HG03565 (cell line): ENCODE data around the gene AP1M1.

ENCODE experiments used
- ATAC-seq: cut with Tn5 transposase; IDR thresholded peaks from one replicate; pipeline ENCODE4 v1.9.1; 2021; ENCODE audit warnings: mild to moderate bottlenecking, moderate library complexity; ENCODE audit not compliant: unreplicated experiment

Gene AP1M1

DNA sequence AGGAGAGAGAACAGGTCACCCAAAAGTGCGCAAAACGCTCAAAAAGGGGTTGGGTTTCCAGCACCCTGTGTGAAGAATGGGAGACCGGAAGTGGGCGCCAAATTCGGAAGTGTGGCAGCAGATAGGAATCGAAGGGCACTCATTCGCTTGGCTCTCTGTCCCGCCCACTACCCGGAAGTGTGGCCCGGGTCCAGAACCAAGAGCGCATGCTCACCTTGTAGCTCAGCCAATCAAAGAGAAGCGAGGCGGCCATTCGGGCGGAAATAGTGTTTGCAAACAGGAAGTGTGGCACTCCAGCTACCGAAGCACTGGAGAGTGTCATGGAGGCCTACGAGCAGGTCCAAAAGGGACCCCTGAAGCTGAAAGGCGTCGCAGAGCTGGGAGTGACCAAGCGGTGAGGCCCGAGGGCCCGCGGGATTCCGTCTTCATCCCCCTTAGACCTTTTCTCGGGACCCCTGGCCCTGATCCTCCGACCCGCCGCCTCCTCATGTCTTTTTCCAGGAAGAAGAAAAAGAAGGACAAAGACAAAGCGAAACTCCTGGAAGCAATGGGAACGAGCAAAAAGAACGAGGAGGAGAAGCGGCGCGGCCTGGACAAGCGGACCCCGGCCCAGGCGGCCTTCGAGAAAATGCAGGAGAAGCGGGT is 12.5 kb upstream of the AP1M1 start, which contains the start of gene FAM32A:
Gene FAM32A, plus strand, starts transcription at position 288 of the 645 bp plus-strand sequence. Its CDS starts 33 bp downstream, at position 321.
- ATAC-seq, result peak; percentile 87

DNA sequence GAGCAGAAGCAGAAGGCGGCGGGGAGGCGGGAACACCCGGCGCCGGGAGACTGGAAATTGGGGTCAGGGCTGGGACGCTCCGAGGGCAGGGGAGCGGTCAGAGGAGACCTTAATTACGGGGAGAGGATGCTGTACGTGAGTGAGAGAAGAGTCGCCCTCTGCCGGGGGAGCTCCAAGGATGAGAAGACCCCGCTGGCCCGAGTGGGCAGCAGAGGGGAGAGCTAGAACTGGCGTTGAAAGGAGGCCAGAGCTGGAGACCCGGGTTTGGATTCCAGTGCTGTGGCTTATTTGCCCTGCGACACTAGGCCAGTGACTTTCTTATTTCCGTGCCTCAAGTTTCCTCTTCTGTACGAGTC is 12.0 kb upstream of the AP1M1 start:
- no peak for ATAC-seq

DNA sequence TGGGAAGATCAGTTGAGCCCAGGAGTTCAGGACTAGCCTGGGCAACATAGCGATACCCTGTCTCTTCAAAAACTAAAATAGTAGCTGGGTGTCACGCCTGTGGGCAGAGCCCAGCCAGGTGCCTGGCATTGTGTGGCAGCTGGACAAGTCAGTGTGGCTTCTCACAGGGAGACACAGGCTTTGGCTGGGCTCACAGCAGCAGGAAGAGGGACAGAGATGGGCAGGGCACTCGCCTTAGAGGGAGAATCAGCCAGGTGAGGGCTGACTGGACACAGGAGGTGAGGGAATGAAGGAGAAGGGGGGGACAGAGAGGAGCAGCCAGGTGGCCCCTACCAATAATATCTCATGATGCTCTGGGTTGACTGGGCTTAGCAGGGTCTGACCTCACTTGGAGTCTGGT is 9.2 kb upstream of the AP1M1 start:
- ATAC-seq, result no peak

DNA sequence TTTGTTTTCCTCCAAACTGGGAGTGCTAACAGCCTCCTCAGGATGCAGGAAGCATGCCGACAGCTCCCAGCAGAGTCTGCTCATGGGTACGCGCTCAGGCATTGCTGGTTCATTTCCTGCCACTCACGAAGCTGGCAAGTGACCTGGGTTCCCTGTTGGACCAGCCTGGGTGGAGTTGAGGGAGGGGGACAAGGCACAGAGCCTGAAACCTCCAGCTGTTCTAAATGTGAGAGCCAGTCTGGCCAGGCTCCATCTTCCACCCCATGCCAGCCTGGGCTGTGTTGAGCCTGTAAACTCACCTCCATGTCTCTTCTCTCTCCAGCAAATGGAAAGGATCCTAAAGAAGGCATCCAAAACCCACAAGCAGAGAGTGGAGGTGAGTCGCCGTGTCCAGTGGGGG is 7.5 kb upstream of the AP1M1 start:
- ATAC-seq, result no peak

DNA sequence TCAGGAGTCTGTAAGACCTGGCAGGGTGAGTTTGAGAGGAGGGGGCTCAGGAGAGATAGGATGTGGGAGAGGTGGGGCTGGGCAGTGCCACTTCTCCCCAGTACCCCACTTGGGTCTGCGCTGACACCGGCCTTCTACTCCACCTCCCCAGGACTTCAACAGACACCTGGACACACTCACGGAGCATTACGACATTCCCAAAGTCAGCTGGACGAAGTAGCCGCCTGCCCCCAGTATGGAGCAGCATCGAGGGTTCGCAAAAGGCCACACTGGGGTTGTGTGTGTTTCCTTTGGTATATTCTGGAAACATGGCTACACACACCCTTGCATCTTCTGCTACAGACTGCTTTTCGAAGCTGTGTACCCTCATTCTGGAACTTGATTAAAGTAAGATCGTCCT is 7.0 kb upstream of the AP1M1 start:
- no peak for ATAC-seq

DNA sequence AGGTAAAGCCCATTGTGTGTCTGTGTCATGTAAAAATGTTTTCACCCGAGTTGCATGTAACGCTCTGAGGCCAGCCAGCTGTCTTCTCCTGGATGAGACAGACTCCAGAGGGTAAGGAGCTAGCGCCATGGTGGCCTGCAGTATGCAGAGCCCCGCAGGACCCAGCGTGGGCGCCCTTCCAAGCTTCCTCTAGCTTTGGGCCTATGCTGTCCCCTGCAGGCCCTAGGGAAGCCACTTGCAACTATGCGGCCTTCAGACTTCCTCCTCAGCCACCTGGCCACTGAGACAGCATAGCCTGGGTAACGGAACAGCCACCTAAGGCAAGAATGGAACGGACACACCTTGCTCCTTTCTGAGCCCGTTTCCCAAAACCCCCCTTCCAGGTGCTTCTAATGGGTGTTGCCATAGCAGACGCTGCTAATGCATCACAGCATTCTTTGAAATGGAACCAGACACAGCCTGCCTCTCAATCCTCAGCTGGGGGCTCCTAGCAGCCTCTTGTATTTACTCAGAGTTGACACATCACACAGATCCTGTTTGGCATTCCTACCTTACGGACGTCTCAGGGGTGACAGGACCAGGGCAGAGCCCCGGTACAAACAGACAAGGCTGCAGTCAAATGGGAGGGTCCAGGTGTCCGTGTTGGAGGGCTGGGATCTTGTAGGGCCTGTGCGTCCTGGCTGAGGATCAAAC is 6.3 kb upstream of the AP1M1 start:
- no peak for ATAC-seq

DNA sequence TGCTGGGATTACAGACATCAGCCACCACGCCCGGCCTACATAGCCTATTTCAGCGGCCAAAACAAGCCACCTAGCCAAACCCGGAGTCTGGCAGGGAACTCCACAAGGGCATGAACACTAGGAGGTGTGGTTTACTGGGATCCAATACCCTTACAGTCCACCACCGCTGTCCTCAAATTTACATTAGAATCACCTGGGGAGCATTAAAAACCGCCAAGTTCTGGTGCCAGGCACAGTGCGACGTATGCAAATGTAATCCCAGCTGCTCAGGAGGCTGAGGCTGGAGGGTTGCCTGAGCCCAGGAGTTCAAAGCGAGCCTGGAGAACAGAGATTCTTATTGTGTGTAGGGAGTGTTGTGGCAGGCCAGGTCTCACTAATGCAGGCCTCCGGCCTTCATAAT is 4.2 kb upstream of the AP1M1 start:
- ATAC-seq, result no peak

DNA sequence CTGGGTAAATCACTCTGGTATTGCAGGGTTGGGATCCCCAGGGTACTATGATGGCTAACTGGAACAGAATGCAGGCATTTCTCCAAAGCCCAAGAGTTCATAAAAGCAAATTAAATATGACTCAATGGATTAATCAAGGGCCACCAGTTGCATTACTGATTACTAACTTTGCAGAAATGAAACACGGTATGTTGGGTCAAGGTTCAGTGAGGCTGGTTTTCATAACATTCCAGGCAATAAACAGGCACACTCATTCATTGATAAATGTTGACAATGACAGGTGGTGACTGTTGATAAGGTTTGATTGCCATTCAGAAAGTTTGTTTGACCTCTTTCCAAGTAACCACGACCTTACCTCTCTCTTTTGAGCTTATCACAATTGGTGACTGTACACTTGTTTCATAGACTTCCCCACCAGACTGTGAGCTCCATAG is 506 bp upstream of the AP1M1 start:
- ATAC-seq, result peak; percentile 3

DNA sequence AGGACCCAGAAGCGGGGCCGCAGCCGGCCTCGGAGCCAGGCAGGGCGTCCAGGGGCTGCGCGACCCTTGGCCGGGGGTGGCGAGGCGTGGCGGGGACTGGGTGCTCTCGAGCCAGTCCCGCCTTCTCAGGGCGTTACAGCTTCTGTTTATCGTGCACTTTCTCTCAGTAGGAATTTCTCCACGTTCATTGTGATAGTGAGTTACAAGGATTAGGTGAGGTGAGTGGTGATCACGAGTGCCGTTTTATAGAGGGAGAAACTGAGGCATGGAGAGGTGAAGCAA is 600 bp downstream of the AP1M1 start:
- no peak for ATAC-seq

DNA sequence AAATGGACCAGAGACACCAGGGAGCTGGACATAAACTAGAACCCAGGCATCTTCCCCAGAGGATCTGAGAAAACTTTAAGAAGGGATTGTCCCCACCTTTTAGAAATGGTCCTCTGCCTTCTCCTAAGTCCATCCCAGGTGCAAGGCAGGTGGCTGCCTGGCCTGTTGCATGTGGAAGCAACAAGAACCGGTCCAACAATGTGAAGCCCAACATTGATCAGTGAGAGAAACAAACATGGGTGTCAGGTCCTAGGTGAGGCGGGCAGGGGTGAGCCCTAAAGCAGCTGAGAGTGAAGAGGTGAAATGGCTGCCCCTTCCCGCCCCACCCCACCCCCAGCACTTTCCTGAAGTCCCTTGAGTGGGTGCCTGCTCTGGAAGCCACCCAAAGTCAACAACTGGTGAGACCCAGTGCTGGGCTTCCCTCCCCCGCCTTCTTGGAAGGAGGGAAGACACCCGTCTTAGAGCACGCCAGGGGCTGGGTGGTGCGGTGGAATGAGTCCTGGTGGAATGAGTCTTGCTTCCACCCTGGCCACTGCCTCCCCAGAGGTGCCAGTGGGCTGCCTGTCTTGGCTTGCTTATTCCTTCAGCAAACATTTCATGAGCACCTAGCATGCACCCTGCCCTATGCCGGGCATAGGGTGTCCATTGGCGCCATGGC is 1.7 kb downstream of the AP1M1 start:
- ATAC-seq, result no peak

DNA sequence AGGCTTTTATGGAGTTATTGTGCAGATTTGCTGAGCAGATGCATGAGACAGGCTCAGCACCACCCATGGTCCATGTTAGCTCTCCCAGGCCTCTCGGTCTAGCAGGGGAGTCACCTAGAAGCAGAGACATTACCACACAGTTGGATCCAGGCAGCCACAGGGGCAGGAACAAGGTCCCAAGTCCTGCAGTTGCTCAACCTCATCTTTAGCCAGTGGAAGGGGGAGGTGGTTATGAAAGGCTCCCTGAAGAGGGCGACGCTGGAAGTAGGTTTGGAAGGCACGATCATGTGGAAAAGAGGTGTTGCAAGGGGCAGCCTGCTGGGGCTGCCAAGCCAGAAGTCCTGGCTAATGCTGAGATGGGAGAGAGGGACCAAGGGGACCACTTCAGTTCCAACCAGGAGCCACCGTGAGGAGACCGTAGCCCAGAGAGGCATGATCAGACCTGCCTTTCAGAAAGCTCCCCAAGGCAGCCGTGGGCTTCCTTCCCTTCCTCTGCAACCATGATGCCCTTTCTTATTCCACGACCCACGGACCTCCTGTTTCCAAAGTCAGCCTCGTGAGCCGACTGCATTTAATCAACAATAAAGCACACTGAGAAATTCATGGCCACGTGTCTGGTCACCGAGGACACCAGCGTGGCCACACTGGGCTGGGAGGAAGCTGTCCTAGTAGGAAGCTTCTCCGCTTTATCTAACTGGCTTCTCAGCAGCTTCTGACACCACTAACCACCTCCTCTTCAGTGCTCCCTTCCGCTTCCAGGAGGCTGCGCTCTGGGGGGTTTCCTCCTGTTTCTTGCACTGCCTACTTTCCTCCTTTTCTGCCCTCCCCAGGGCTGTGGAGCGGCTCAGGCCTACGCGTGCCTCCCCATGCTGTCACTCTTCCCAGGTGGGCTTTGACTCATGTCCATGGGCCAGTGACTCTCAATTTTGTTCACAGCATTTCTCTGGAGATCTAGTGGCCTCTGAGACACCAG is 2.6 kb downstream of the AP1M1 start:
- ATAC-seq, result no peak

DNA sequence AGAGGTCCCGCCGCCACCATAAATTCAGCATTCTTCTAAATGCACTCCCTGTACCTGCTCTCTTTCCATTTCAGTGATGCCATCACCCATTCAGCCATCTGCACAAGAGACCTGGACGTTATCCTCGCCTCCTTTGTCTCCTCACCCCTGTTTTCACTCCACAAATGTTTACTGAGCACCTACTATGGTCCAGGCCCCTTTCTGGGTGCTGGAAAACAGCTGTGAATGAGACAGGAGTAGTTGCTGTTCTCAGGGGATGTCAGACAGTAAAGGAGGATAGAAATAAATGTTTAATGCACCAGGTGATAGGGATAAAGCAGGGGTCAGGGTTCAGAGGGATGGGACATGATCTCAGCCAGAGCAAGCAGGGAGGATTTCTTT is 3.3 kb downstream of the AP1M1 start:
- no peak for ATAC-seq

DNA sequence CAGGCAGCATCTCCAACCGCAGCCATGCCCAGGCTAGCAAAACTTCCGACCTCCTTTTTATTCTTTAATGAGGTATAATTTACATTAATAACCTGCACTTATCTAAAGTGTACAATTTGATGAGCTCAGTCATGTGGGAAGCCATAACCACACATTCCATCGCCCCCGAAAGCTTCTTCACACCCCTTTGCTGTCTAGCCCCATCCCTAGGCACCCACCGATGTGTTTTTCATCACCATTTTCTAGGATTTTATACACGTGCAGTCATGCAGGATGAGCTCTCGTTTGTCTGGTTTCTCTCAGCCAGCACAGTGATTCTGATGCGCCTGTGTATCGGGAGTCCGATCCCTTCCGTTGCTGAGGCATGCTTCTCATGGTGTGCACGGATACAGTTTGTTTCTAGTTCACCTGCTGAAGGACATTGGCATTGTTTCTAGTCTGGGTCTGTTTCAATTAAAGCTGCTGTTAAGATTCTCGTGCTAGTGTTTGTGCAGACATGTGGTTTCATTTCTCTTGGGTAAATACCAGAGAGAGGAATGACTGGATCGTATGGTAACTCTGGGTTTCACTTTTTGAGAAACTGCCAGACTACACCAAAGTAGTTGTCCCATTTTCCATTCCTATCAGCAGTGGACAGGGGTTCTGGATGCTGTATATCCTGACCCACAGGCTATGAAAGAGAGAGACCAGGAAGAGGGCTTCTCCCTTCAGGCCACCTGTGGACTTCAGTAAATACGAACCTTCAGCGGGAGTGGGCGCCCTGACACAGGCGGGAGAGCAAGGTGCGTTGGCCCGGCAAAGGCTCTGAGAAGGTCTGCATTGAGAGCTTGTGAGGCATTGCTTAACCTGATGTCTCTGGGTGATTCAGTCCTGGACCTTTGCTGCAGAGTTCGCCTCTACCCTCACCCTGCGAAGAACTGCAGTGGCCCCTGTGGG is 4.9 kb downstream of the AP1M1 start:
- no peak for ATAC-seq

DNA sequence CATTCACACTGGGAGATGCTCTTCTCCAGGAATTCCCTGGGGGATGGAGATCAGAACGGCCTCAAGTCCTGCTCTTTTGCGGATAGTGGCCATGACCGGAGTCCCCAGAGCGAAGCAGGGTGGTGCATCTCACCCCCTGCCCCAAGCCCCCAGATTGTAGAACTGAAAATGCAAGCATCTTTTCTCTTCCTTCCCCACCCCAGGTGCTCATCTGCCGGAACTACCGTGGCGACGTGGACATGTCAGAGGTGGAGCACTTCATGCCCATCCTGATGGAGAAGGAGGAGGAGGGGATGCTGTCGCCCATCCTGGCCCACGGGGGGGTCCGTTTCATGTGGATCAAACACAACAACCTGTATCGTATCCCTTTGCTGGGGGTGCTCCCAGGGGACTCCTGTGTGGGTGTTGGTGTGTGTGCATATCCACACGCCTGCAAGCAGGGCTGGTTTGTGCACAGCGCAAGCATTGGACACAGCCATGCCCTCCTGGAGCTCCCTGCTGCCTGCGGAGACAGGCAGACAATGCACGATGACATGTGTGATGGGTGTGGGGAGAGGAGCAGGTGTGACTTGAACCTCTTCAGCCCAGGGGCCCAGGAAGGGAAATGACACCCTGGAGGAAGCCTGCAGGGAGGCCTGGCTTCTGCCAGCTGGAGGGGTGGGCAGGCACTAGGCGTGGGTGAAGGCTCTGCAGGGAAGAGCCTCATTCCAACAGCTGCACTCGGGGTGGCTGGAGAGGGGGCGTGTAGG is 5.7 kb downstream of the AP1M1 start:
- ATAC-seq, result no peak

DNA sequence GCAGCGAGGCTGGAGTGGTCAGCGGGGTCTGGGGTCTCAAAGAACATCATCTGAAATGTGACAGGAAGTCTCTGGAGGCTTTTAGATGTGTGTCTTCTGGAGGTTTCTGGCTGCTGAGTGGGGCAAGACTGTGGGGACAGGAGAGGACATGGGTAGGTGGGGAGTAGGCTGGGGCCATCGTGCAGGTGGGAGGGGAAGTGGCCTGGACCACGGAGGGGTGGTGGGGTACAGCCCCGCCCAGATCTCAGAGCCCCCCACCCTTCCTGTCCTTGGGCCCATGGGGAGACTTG is 6.2 kb downstream of the AP1M1 start:
- no peak for ATAC-seq

DNA sequence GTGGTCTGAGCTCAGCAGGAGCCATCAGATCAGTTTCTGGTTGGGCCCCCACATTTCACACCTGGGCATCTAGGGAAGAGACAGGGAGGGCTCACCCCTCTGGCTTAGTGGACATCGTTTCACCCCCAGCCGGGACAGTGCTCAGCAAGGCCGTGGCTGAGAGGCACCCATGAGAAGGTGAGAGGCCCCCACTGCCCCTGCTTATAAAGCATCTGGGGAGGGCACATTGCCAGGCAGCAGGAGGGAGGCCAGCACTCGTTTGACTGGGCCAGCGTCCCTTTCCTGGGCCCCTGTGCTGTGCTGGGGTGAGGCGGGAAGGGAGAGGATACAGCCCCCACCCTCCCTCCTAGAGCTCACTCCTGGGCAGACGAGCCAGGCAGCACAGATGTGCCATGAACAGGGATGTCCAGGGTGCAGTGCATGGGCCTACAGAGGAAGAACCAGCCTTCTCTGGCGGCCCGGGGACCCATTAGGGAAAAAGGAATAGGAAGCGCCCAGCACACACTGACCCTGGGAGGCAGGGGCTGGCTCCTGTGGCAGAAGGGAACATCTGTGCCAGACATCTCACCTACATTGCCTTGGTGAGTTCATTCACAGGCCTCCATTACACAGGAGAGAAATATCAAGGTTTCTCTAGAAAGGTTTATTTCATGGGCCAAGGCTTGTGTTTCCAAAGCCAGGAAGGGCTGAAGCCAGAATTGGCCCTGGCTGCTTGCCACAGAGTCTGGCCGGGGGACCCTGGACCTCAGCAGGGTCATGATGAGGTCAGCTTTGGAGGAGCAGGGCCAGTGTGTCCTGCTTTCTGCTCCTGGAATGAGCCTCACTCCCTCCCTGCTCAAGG is 7.7 kb downstream of the AP1M1 start:
- ATAC-seq, result no peak

DNA sequence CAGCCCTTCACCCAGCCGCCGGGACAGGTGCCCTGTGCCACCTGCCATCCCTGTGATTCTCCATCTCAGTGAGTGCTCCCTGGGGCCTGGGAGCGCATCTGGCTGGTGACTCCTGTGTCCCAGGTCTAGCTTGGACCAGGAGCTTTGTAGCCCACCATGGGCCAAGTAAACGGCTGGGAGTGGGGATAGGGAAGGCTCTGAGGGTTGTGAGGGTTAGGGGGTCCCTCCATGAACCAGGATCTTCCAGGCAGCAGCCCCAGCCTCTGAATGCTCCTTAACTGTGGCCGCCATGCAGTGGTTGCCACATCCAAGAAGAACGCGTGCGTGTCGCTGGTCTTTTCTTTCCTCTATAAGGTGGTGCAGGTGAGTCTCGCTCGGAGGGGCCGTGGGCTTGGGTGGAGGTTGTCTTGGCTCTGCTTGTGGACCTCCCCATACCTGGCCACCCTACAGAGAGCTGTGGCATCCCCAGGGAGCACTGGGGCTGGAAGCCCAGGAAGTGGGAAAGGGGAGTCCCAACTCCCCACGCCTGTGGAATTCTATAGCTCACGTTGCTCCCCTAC is 8.4 kb downstream of the AP1M1 start:
- no peak for ATAC-seq

DNA sequence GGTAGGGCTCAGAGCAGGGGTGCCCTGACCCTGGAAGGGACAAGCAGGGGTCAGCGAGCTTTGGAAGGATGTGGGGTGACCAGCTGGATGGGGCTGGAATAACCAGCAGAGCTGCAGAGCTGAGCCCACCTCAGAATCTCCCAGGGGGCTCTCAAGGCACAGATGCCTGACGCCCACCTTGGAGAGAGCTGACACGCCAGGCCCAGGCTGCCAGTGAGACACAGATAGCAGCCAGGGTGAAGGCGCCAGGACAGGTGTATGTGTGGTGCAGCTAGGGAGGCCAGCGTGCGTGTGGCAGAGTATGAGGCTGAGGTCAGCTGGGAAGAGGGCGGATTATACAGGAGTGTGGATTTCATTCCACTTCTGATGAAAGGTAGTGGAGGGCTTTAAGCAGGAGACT is 8.9 kb downstream of the AP1M1 start:
- ATAC-seq, result no peak

DNA sequence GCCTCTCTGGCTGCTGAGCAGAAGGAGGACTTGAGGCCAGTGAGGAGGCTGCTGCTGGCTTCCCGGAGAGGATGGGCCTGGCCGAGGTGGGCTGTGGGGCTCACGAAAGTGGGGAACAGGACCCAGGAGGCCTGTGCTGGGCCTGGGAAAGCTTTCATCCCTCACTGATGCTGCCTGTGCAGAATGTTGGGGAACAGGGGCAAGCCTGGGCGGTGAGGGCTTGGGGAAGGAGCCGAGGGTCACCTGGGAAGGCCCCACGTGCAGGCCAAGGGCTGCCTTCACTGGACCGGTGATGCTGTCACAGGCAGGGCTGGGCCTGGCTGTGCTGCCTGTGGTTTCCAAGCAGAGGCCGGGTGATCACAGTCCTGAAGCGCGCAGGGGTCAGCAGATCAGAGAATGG is 9.4 kb downstream of the AP1M1 start:
- no peak for ATAC-seq
